ENCODE measurements around the gene KIAA0319L.
"Not testable (repeated sequence)": the region's sequence is repeated elsewhere in the genome, so short reads cannot be mapped to it uniquely, and the experiment has no call there.

KIAA0319L gene

DNA sequence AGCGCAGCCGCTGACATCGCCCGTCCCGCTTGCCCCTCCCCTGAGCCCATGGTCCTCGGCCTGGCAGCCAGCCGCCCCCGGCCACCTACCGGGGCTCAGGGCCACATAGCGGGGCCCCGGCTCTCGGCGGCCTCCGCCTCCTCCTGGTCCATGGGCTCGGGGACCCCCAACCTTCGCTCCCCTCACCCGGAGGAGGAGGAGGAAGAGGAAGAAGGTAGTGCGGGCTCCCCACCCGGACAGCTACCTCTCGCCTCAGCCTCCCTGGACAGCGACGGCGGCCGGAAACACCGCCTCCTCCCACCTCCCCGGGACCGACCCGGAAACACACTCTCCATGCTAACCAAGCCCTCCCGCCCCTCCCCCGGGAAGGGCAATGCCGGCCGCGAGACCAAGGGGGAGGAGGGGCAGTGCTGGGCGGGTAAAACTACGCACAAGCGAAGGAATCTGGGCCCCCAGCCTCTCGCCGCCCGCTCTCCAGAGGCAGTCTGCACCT lies at the start of gene KIAA0319L:
Gene KIAA0319L (minus strand): TSS at position 286 of the 493 bp plus-strand sequence. CDS start 2,912 bp downstream, outside the sequence.
- DNase-seq (ENCODE audit: low read depth, low spot score): no peak

DNA sequence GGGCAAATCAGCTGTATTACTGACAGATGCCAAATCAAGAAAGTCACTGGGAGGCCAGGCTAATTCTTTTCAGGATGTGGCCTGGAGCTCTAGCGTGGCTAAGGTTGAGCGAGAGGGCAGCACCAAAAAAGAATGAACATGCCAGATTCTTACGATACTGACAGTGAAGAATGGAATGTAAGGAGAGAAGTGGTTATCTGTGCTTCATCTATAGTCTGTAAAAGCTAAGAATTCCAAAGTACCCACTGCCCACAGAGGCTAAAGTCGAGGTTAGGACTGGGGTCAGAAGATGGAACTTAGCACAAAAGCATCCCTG lies 48.6 kb upstream of the KIAA0319L start:
- DNase-seq (ENCODE audit: low read depth, low spot score): no peak

DNA sequence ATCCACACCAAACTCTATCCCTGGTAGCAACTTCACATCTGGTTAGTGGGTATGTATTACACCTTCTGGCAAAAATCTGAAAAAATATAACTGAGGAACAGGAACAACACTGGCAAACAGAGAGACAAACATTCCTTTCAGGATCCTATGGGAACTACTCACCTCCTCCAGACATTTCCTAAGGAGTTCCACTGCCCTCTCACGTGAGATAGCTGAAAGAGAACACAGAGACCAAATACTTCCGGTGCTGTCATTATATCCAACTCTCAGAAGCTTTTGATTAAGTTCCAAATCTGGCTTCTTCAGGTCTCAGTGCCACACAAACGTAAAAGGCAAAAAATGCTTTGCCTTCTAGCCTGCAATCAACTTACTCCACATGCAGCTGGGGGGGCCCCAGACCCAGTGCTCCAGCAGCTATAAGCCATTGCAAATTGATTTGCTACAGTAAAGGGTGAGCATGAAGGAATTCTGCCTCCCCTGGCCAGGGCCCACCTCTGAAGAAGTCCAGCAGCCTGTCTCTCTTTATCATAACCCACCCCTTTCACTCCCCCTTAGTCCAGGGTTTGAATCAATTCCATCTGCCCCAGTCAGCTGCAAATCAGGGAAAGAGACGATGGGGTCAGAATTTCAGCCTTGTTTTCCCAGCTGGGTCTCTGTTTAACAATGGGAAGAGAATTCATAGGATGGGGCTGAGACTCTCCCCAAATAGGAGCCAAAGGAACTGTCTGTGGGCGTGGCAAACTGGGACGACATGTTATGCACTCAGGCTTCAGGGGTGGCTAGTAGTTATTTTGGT lies 48.1 kb upstream of the KIAA0319L start:
- no peak for DNase-seq (ENCODE audit: low read depth, low spot score)

DNA sequence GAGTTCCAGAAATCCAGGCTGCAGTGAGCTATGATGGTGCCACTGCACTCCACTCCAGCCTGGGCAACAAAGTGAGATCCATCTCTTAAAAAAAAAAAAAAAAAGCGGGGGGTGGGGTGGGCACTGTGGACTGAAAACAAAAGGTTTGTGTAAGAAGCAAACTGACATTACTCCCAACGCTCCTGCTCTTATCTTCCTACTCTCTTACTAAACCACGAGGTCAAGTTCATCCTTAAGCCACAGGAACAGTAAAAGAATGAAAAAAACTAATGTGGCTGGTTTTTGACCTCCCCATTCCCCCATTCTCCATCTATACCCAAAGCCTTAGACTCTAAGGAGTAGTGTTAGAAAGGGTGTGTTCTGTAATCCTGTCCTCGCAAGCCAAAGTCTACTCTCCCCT lies 46.7 kb upstream of the KIAA0319L start:
- DNase-seq (ENCODE audit: low read depth, low spot score): no peak

DNA sequence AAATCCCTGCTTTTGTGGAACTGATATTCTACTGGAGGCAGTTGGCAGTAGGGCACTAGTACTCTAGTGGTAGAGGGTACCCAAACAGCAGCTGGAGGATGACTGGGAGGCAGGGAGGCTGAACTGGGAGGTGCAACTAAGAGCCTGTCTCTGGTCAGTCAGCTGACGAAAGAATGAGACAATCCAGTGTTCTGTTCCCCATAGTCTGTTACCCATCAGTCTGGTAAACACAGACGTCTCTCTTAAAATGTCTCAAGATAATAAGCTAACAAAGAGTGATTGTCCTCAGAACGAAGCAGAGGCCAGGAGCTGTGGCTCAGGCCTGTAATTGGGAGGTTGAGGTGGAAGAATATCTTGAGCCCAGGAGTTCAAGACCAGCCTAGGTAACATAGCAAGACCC lies 46.3 kb upstream of the KIAA0319L start:
- DNase-seq (ENCODE audit: low read depth, low spot score): no peak

DNA sequence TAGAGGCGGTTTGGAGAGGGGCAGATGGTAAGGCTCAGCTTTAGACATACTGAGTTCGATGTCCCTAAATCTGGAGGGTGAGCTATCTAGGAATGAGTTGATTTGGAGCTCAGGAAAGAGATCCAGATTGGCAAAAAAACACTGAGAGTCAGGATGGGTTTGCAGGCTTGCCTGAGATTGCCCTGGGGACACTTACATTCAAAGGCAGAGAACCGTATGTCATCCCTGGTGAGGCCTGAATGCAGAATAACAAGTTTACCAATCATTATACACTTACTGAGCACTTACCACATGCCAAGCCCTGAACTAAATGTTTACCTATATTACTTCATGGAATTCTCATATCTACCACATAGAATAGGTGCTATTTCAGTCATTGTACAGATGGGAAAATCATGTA lies 43.4 kb upstream of the KIAA0319L start:
- no peak for DNase-seq (ENCODE audit: low read depth, low spot score)

DNA sequence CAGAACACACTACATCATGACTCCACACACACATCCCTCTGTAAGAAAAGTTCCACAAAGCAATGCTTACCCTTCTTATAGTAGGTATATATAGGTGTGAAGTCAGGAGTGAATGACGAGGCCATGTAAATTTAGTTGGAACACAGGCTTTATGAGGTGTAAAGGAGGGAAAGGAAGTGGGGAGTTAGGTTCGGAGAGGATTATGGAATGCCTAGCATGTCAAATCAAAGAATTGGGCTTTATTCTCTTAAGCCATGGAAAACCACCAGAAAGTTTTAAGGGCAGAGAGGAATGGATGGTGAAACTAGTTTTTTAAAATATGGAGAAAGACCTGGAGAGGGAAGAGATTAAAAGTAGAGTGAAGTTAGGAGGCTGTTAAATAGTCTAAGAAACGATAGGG lies 42.2 kb upstream of the KIAA0319L start:
- DNase-seq (ENCODE audit: low read depth, low spot score): no peak

DNA sequence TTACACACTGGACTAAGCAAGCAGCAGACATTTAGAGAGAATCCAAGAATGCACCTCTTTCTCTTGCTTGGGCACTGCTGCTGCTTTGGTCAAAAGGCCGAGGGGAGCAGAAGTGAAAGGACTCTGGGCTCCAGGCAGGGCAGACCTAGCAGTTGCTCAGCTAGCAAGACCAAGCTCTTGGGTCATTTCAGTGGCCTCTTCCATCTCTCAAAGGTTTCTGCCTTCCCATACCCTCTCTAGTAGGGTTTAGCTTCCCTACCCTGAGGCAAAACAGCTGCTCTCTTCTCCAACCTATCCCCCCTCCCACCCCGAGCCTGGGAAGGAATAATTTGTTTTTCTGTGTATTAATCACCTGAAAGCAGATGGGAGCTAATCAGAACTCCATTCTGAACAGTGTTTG lies 41.7 kb upstream of the KIAA0319L start:
- no peak for DNase-seq (ENCODE audit: low read depth, low spot score)

DNA sequence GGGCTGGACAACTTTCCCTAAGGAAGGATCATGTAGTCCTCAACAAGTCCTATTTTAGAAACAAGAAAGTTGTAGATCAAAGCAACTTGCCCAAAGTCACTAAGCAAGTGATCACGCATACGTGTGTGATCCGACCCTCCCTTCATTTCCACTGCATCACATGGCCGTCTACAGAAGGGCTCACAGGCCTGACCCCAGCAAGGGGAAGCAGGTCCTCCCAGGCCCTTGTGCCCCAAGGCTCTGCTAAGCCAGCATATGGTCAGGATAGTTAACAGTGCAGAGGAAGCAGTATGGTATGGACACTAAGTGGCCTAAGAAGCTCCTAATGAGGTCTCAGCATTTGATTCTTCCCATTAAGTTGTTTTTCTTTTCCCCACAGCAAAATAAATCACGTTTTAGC lies 40.7 kb upstream of the KIAA0319L start:
- DNase-seq (ENCODE audit: low read depth, low spot score): no peak

DNA sequence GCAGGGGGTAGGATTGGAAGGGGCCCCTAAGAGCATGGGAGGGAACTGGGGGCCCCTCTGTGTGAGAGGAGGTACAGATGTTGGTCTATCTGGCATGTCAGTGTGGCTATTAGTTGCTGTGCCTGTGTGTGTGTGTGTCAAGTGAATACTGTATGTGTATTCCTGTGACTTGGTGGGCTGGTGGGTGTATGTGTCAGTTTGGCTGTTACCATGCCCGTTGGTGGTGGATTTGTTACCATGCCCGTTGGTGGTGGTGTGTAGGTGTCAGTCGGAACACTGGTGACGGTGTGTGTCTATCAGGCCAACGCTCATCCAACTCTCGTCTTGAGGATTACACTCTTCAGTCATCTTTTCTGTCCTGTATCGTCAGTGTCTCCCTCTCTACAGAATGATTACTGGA lies 38.5 kb upstream of the KIAA0319L start:
- DNase-seq (ENCODE audit: low read depth, low spot score): no peak

DNA sequence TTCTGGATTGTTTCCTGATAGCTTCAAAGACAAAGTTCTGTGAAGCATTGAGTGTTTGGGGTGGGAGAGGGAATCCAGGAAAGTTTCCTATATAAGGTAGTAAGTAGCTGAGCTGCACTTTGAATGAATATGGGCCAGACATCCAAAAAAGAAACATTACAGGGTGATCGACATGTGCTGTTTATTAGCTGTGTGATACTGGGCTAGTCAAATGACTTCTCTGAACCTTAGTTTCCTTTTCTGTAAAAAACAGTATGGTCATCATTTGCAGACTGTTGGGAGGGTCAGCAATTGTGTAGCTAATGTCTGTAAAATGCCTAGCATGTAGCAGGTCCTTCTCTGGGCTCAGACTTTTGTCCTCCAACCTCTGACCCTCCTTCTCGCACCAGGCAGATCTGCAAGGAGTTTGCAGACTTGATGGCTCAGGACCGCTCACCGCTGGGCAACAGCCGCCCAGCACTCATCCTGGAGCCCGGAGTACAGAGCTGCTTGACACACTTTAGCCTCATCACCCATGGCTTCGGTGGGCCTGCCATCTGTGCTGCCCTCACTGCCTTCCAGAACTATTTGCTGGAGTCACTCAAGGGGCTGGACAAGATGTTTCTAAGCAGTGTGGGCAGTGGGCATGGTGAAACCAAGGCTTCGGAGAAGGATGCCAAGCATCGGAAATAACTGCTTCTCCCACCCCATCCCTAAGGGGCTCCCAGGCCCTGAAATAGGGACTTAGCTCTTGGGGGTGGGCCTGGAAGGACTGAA lies 37.0 kb upstream of the KIAA0319L start:
- DNase-seq (ENCODE audit: low read depth, low spot score): no peak

DNA sequence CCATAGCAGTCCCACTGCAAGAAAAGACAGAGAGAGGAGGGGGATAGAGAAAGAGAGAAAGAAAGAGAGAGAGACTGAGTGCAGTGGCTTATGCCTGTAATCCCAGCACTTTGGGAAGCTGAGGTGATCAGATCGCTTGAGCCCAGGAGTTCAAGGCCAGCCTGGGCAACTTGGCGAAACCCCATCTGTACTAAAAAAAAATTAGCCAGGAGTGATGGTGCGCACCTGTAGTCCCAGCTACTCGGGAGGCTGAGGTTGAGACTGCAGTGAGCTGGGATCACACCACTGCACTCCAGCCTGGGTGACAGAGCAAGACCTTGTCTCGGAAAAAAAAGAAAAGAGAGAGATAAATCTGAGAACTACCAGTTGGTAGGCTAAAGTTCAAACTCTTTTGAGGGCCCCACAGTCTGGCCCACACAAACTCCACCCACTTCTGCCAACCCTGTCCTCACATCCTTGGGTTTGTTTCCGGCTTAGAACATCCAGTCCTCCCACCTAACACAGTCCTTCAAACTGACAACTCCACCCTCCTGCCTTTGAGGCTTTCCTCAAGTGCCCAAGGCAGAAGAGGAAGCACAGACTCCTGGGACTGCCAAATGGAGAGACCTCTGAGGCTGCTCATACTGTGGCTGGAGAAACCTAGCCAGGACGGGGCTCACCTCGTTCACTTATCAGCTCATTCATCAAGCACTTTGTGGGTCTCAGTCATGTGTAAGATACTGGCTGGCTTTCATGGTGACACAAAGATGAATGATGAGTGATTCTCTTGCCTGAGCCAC lies 36.0 kb upstream of the KIAA0319L start:
- no peak for DNase-seq (ENCODE audit: low read depth, low spot score)

DNA sequence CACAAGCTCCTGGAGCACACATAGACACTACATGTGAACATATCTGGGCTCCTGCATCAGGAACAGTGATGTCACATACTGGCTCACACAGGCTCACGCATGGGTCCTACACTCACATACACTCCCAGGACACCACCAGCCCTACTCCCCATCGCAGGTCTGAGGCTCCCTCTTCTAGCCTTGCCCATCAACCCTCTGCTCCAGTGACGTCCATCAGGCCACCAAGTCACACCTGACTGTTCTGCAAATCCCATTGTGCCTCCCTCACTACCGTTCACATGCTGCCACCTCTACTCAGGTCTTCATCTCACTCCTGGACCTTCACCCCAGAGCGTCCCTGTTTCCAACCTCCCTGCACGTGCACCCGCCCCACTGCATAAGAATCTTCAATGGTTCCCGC lies 34.0 kb upstream of the KIAA0319L start:
- no peak for DNase-seq (ENCODE audit: low read depth, low spot score)

DNA sequence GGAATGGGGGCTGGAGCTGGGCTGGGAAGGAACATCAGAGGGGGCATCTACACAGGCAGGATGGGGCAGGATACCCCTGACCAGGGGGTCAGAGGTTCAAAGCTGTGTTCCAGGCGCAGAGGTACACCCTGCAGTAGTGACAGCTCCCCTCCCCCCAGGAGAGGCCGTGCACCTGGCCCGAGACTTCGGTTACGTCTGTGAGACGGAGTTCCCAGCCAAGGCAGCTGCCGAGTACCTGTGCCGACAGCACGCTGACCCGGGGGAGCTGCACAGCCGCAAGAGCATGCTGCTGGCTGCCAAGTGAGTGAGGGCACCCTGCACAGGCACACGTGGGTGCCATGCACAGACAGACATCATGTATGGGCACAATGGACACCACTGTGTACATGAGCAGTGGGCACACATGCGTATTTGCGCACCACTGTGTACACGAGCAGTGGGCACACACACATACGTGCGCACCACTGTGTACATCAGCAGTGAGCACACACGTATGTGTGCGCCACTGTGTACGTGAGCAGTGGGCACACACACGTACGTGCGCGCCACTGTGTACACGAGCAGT lies 33.4 kb upstream of the KIAA0319L start:
- DNase-seq (ENCODE audit: low read depth, low spot score): no peak

DNA sequence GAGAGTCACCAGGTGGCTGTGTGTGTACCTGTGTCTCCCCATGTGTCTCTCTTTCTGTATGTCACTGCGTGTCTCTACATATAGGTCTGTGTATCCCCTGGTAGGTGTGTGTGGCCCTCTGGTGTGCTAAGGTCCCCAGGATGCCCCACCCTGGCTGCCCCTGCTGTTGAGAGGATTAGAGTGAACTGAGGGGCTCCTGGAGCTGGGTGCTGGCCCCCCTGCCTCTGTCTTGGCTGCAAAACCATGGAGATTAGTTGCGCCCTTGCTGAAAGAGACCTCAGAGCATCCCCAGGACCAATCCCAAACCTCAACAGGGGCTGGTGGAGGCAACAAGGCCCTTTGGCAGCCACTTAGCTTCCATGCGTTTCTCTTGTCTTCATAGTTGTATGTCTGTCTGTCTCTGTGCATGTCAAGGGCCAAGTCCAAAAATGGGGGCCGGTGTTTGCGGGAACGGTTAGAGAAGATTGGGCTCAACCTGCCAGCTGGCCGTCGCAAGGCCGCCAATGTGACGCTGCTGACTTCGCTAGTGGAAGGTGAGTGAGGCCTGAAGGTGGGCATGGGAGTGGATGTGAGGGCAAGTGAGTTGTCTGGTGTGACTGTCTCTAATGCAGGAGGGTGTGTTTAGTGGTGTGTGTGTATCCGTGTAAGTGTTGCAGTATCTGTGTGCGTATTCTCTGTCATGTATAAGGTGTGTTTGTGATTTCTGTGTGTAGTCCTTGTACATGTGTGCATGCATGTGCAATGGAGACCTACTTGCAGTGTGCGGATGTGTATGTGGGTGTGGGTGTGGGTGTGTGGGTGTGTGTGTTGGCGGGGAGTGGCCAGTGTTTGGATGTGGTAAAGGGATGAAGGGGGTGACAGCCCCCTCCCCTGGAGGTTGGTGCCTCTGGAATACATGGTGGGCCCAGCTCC lies 32.6 kb upstream of the KIAA0319L start:
- DNase-seq (ENCODE audit: low read depth, low spot score): no peak

DNA sequence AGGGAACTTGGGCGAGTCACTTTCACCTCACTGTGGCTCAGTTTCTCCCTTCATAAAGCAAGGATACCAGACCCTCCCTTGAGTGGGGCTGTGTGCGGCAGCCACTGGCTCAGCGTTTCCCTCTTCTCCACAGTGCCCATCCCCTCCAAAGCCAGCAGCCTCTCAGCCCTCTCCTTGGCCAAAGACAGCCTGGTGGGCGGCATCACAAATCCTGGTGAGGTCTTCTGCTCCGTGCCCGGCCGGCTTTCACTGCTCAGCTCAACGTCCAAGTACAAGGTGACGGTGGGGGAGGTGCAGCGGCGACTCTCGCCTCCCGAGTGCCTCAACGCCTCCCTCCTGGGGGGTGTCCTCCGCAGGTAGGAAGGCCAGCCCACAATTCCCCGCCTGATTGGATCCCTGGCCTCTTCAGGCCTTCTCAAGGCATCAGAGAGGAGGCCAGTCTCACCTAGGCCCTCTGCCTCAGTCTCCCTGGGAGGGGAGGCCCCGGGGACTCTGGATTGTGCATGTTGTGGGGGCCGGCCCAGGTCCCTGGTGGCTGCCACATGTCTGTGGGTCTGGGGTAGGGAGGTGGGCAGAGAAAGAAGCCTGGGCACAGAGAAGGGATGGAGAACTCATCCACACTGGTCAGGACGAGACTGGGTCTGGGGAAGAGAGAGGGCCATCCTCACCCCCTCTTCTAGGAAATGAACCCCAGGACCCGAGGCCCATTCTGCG lies 31.2 kb upstream of the KIAA0319L start:
- no peak for DNase-seq (ENCODE audit: low read depth, low spot score)

DNA sequence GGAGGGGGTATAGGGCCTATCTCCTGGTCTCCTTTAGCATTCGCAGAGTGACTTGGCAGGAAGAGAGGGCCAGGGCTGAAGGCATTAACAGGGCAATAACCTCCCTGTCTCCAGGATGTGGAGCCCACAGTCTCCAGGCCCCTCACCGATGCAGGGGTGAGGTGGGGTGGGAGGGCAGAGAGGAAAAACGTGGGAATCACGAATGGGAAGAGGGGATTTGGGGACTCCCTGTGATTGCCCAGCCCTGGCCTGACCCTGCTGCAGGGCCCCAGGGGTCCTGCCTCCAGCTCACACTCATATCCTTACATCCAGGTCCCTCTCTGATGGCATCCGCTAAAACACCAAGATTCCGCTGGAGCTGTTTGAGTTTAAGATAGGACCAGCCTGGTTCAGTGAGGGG lies 30.5 kb upstream of the KIAA0319L start:
- no peak for DNase-seq (ENCODE audit: low read depth, low spot score)

DNA sequence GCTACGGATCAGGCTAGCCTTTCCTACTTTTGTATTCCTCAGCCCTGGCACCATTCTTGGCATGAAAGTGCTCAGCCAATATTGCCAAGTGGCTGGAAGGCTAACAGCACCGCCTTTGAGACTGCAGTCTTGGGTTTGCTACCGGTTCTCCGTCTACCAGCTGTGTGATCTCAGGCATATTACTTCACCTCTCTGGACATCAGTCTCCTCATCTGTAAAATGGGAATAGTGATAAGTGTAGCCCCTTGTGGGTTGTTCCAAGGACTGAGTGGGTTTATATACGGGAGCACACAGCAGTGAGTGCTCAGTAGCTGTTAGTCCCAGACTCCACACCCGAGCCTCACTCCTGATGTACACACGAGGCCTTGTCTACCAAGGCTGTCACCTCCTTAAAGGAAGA lies 29.6 kb upstream of the KIAA0319L start:
- no peak for DNase-seq (ENCODE audit: low read depth, low spot score)

DNA sequence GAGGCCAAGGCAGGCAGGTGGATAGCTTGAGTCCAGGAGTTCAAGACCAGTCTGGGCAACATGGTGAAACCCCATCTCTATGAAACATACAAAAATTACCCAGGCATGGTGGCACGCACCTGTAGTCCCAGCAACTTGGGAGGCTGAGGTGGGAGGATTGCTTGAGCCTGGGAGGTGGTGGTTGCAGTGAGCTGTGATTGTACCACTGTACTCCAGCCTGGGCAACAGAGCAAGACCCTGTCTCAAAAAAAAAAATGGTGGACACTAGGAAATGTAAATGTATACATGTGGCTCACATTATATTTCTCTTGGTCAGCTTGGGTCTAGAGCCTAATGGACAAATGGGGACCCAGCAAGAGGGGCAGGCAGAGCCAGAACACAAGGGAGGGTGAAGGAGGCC lies 28.6 kb upstream of the KIAA0319L start:
- not testable (repeated sequence) for DNase-seq (ENCODE audit: low read depth, low spot score)

DNA sequence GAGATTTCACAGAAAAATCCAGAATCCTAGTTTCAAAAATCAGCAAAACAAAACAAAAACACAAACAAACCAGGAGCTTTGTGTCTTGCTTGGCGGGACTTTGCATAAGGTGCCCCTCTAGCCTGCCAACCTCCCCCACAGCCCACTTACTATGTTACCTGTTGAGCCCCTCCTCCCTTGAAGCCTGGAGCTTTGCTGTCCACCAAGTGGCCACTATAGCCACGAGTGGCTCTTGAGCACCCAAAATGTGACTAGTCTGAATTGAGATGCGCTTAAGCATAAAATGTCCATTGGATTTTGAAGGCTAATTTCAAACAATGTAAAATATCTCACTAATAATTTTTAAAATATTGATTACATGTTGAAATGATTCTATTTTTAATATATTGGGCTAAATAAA lies 28.1 kb upstream of the KIAA0319L start:
- DNase-seq (ENCODE audit: low read depth, low spot score): no peak

Data from smooth muscle cell of the brain vasculature (primary cell).